Cardiac septum (tissue), 1 donor: ENCODE results near the gene LAPTM4A. TPM values are rescaled to one million over a fixed set of nuclear protein-coding genes. Genes with fewer than 3 reads are reported as not detected.
"Not testable (repeated sequence)": the region's sequence is repeated elsewhere in the genome, so short reads cannot be mapped to it uniquely, and the experiment has no call there.

Source experiments
- DNase-seq: peaks from one replicate; pipeline ENCODE4 v3.0.0-alpha.2; 2020; ENCODE audit warnings: low spot score
- intact Hi-C: fragments of 100-400 bp; cut with DNase I; formaldehyde crosslinking; loops from one replicate; pipeline ENCODE4 v1.14.0; 2022
- long read RNA-seq: library from polyadenylated mRNA; unstranded; transcript quantifications from one replicate; pipeline ENCODE4 v2.0.0, GENCODE V29; 2021
- total RNA-seq: library from RNA; stranded (reverse); fragmentation: NEBNext Ultra II Directional; extraction: Animal tissue kit (Norgen Biotek cat#: 25700); gene quantifications from one replicate; pipeline ENCODE4 v1.2.1, GENCODE V29; 2021
- donor health status: DM: no; HTN: no; CAD: no.

The LAPTM4A gene
- 134 TPM for total RNA-seq
- long read RNA-seq, transcript LAPTM4A-201 (7 exons, 1,765 nt), result major isoform, 210 of 221 reads
- long read RNA-seq, partial matches to known transcripts, result 3 of 221 reads
- long read RNA-seq, other reads (novel, unspliced or antisense), result 8 of 221 reads

DNA sequence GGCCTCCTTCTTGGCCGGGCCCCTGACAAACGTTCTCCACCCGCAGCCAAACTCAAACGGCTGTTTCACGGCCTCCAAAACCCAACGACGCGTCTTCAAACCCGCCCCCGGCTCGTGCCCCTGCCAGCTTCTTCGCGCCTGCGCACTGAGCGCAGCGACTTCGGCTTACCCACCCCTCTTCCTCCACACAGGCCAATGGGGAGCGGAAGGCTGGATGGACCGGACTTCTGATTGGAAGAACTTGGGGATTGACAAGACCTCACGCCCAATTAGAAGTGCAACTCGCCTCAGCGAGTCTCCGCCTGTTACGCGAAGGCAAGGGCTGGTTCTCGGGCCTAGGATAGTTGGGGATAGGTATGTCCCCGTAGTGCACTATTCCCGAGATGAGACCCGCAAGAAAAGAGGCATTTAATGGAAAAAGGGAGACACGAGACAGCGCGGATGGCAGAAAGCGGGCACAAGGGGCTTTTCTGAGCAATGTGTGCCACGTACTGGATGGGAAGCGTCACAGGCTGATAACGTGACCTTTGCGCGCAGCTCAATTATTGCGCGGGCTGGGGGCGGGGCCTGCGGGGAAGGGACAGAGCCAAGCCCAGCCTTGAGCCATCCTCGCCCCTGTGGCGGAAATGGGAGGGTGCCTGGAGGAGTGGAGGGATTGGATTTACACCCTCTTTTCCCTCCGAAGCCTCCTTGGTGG, at the start of gene LAPTM4A:
Gene LAPTM4A (minus strand): TSS at position 97 of the 697 bp plus-strand sequence. CDS start 108 bp downstream, outside the sequence.
- intact Hi-C loops, result loop anchor here (2.0 kb wide), 1 partner anchor 19 kb away; no protein-coding TSS in a partner anchor
- DNase-seq, result peak; percentile 99

DNA sequence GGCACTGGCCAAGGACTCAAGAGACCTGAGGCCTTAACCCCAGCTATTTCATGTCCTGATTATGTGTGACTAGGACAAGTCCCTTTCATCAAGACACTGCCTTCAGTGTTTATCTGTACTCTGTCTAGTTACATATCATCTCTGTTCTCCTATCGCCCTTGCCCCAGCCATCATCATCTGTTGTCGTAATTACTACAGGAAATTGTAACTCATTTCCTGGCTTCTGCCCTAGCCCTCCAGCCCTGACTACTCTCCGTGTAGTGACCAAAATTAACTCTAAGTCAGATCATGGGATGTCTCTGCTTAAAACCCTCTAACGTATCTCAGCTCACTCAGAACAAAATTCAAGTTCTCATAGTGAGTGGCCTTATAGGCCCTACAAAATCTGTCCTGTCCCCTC, 49.3 kb upstream of the LAPTM4A start:
- intact Hi-C loops, result loop anchor here (10.0 kb wide), 1 partner anchor 124 kb away; the partner anchor contains the start of gene SDC1
- DNase-seq, result no peak

DNA sequence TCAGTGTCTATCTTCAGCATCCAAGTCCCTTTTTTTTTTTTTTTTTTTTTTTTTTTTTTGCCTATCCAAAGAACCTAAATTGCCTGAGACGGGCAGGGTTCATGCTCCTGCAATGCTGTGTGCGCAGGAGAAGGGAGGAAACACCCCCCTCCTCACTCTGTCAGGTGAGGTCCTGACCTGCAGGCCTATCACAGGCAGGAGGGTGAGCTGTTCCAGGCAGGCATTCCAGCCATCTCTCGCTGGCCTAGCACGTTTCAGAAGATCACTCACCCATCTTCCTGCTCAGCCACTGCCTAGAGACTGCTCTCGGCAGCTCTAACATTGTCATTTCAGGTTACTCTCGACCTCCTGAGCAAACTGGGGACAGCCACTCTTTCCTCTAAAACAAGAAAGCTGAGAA, 48.4 kb upstream of the LAPTM4A start:
- intact Hi-C loops, result loop anchor here (2.0 to 10.0 kb wide), 2 partner anchors 85 to 125 kb away; partner anchors contain the start of gene SDC1
- DNase-seq, result no peak

DNA sequence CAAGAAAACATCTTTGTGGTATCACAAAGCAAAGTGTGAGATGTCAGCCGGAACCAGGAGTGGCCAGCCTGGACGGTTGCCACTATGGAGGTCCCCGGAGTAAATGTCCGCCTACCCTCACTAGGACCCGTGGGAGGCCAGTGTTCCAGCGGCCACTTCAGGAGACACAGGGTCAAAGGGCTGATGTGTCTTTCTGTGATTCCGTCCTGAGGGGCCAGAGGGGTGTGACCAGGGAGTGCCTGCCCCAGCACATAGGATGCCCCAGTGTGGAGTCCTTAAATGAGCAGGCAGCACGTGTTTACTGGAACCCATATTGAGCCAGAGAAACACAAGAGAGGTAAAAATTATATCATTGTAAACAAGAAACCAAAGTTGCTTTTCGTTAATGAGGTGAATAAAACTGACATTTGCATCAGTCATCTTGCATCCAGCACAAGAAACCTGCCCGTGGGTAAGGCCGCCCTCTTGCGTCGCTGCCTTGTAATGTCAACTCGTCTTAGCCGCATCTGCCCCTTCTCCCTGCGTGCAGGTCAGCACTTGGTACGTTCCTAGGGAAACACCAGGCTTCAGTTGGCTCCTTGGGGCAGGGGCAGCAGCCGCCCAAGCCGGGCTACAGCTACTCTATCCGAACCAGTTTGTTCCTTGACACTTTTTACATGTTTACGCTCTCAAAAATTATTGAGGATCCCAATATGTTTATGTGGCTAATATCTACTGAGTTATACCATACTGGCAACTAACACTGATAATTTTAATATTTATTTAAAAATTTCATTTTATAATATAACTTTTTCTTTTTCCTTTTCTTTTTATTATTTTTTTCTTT, 46.7 kb upstream of the LAPTM4A start:
- intact Hi-C loops, result loop anchor here (1.0 to 2.0 kb wide), 2 partner anchors 83 to 142 kb away; no protein-coding TSS in a partner anchor
- DNase-seq, result peak; percentile 92

DNA sequence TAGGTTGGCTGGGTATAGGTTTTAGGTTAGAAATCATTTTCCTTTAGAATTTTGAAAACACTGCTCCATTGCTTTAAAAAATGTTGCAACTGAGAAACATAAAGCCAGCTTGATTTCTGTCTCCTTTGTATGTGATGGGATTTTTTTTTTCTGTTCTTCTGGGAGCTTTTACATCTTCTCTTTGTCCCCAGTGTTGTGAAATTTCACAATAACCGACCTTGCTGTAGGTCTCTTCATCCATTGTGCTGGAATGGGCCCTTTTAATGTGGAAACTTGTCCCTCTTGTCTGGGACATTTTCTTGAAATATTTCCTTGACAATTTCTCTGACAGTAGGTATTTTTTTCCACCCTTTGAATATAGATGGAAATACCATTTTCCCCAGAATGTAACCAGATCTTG, 44.0 kb upstream of the LAPTM4A start:
- intact Hi-C loops, result no loop called here
- no peak for DNase-seq

DNA sequence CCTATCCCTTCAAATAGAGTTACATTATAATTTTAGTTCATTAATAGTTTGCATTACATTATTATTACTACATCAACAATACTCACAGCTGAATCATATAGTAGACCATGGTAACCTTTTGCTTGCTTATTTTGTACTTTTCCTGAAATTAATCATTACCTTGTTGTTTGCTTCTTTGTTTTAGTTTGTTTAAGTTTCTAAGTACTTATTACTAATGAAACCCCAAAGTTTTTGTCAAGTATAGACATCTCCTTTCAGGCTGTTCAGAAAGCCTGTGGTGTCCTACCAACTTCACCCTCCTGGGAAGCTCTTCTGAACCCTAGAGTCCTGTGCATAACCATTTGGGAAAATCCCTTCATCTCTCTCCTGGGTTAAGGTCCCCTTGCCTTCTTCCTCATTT, 43.5 kb upstream of the LAPTM4A start:
- intact Hi-C loops, result no loop called here
- no peak for DNase-seq

DNA sequence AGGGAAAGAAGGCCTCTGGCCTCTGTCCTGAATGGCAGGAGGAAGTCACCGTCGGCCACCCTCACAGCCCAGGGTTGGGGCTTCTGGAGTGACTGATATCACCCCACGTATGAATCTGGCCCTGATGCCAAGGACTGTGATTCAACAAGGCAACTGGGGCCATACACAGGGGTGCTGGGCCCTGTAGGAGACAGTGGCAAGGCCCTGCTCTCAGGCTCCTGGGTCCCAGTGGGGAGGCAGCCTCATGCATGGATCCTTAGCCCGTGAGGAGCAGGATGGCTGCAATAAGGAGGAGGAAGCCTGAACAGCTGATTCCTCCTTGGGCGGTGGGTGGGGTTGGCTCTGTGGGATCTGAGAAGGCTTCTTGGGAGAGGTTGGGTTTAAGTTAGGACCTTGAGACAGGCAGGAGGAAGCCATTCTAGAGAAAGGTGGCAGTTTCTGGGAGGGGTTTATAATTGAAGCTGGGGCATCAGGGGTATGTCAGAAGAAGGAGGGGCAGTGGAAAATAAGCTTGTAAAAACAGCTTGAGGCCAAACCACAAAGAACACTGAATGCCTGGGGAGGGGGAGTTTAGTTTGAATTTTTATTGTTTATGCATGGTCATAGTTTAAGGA, 42.8 kb upstream of the LAPTM4A start:
- intact Hi-C loops, result no loop called here
- no peak for DNase-seq

DNA sequence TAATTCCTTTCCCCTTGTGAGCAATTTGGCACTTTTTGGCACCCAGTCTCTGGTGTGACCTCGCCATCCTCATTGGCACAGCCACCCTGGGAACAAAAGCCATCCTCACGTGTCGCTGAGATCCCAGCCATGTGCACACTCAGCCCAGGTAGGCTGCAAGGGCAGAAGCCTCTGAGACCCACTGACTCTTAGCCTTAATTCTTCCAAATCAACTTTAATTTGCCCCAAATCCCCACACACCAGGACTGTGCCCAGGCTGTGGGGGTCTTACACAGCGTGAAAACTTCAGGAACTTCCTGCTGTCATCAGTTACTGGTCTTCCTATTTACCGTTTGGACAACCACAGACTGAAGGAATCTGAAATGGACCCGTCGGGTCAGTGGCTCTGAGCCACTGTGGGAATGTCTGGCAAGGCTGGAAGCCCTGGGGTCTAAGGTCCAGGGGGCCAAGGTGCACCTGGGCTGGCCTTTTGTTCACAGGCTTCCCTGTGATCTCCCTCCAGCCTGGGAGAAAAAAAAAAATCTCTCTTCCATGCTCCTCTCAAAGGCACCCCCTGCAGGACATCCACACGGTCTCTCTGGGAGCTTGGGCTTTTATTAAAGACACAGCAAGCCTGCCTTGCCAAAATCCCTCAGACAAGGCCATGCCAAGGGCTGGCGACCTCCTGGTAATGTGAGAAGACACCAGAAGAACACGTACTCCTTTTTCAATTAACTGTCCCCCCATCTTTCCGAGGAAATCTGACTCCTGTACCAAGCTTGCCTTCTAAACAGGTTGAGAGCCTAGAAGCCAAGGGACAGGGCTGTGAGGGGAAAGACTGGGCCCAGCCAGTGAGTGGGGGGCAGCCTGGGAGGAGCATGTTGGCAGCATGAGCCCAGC, 42.1 kb upstream of the LAPTM4A start:
- no peak for DNase-seq
- intact Hi-C loops, result no loop called here

DNA sequence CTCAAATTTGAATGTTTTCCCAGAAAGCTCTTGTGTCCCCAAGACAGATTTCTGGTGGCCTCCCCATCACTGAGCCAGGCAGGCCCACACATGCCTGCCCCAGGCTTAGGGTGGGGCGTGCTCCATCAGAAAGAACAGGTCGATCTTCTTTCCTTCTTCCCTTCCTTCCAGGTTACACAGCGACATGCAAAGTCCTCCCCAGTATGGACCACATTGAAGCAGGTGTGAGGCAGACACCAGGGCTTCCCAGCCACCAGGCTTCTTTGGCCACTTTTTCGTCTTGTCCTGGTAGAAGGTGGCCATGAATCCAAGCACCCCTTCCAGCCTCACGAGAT, 41.4 kb upstream of the LAPTM4A start:
- intact Hi-C loops, result no loop called here
- DNase-seq, result no peak

DNA sequence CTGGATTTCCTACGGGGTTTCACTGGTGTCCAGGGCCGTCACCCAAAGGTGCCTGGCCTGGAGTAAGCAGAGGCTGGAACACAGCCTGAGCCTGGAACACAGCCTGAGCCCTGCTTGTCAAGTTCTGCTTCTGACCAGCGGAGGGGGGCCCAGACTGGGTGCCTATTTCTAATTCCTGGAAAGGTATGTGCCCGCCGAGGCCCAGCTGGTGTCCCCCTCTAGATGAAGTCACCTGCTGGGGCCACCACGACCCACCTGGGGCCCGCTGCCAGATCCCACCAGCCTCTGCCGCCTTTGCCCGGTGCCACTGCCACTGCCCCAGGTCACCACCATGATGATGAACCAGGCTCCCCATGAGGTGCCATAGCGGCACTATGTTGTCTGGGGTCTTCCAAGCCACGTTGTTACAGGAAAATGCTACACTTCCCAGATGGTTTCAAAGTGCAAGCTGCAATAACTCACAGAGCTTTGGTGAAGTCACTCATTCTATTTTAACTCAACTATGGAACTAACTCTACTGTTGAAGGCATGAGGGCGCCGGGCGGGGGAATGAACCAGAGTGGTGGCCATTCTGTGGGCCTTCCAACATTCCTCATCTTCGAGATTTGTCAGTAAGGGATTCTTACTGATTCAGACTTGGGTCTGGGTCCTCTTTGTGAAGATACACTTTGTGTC, 40.9 kb upstream of the LAPTM4A start:
- intact Hi-C loops, result no loop called here
- peak; percentile 49 for DNase-seq

DNA sequence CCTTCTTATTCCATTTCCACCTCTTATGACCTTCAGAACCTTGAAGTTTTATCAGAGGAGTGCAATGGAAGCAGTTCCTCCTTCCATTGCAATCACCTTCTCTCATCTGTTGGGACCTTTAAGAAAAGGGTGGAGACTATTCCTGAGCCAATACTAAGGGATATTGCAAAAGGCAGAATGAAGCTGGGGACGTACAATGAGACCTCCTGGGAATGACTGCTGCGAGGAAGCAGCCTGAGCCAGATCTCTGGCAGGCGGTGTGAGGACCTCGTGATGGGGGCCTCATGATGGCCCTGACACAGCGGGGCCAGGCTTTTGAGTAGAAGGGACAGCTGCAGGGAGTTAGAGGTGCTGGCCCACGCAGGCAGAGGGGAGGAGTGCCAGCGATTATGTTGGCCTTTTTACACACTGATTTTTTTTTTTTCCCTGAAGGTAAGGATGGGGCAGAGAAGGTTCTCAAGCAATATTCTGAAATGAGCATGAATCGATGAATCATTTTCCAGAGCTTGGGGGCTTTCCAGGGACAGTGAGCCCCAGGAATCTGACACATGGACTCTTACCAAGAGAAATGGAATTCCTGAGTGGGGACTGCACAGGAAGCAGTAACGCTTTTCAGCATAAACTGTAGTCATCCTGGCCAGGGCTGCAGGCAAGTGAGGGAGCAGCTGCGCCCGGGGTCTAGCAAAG, 40.0 kb upstream of the LAPTM4A start:
- intact Hi-C loops, result no loop called here
- DNase-seq, result peak; percentile 76

DNA sequence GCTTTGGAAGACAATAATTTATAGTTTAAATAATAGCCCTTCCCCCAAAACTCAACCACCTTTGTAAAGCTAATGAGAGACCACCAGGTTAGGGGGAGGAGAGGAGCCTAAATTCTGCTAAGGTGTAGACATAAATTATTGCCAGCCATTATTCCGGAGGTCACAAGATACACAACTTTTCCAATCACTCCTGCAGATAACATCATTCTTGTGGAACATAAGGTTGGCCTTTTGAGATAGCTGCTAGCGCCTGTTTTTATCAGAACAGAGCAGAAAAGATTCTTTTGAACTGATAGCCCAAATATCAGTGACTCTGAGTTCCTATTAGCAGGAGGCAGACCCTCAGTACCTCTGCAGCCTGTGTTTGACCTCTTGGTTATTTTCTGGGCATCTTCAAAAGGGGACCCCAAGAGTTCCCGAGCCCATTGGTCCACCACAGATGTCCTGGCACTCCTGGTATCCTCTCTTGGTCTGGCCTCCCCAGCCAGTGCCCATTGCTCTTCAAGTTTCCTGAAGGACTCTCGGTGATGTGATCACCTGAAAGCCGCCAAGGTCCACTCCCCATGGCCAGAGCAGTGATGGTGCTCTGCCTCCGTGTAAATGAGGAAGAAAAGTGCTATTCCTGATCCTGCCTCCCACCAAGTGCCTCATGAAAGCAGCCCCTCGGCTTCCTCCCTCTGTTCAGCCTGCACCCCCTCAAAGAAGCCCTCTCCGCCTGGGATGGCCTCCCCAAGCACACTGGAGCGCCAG, 38.5 kb upstream of the LAPTM4A start:
- DNase-seq, result peak; percentile 66
- intact Hi-C loops, result no loop called here

DNA sequence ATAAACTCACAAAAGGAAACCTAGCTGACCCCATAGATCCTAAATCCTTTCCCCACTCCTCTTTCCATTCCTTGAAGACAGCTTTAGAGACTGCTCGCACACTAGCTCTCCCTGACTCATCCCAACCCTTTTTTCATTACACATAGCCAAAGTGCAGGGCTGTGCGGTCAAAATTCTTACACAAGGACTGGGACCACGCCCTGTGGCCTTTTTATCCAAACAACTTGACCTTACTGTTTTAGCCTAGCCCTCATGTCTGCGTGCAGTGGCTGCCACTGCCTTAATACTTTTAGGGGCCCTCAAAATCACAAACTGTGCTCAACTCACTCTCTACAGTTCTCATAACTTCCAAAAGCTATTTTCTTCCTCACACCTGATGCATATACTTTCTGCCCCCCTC, 34.5 kb upstream of the LAPTM4A start:
- intact Hi-C loops, DNase-seq: not testable (repeated sequence)

DNA sequence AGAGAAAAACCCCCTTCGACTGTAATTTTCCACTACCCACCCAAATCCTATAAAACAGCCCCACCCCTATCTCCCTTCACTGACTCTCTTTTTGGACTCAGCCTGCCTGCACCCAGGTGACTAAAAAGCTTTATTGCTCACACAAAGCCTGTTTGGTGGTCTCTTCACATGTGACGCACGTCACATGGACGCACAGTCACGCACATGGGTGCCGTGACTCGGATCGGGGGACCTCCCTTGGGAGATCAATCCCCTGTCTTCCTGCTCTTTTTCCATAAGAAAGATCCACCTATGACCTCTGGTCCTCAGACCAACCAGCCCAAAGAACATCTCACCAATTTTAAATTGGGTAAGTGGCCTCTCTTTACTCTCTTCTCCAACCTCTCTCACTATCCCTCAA, 31.4 kb upstream of the LAPTM4A start:
- DNase-seq, result peak; percentile 56
- intact Hi-C loops, result not testable (repeated sequence)

DNA sequence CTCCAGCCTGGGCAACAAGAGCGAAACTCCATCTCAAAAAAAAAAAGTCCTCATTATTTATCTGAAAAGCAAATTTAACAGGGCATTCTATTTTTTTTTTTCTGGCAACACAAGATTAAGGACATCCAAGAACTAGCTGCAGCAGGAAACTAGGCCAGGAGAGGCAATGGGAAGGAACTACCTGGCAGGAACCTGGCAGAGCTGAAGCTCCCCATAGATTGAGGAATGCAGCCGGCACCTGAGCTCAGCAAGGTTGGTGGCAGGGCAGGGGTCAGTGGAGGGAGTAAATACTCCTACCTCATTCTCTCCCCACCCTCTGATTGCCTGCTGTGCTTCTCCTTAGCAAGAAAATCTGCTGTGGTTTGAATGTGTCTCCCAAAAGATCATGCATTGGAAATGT, 30.4 kb upstream of the LAPTM4A start:
- no peak for DNase-seq
- intact Hi-C loops, result no loop called here

DNA sequence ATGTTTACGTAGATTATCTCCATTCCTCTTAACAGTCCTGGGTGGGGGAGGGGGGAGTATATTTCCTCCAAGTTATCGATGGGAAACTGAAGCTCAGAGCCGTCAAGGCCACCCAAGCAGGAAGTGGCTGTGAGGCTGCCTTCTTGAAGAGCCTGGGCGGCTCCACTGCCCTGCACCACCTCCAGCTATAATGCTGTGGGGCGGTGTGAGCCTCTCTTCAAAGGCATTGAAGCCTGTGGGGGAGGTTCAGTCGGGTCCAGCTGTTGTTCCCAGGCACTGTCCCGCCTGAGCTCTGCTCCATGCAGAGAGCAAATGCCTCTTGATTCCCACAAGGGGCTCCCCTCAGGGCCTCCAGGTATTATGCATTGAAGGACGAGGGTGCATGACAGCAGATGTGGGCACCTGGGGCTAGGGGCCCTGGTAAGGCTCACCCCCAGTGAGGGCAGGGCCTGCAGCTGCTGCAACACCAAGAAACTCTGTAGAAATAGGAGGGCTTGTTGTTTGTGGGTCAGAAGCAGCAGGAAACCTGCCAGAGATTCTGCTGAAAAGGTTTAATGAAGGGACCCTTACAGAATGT, 29.5 kb upstream of the LAPTM4A start:
- intact Hi-C loops, result no loop called here
- peak; percentile 44 for DNase-seq

DNA sequence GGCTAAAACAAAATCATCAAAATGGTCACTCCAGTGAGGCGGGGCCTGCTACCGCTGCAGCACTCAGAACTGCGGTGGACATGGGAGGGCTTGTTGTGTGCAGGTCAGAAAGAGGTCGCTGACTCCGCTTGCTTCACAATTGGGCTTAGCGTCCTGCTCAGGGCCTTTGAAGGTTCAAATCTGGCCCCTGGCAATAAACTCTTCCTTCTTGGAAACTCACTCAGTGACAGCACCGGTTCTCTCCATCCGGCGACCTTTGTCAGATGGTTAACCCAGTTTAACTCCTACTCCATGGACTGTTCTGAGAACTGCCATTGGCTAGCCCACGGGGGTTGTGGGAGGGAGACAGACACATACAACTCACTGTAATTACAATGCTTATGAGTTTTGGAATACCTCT, 29.0 kb upstream of the LAPTM4A start:
- intact Hi-C loops, result no loop called here

More for the DNA sequence above, 29.0 kb upstream of the LAPTM4A start:
- peak; percentile 63 for DNase-seq
